ENCODE data around the gene H3-3A. TPM values are rescaled to one million over a fixed set of nuclear protein-coding genes. Genes with fewer than 3 reads are reported as not detected.
A peak's percentile ranks its signal among the peaks of the same experiment; 100 is the strongest.

H3-3A gene
- total and polyA plus RNA-seq, 10 donors, result 362 to 1,089 (median 575) TPM

GRCh38 chr1:226076378-226076777 is 13.9 kb downstream of the H3-3A start:
- no peak for DNase-seq
- Histone ChIP-seq H3K36me3 (peaks cover 2 to 45% (median 30%) of the 10 kb centered on the region in 6 donors), H3K4me3 (no peak overlapping the region), H3K27ac (no peak overlapping the region), H3K4me1 (peaks cover 0 to 20% (median 0%) of the 10 kb centered on the region in 6 donors), H3K27me3 (replicated peaks in 1 of 7) (no peaks in the 10 kb centered on the region), H3K9me3 (no peaks in the 10 kb centered on the region)
- intact Hi-C loops (cut with DNase I; ENCODE audit: low total_unique reads), result no loop called here
- 90 to 96% (median 93%) methylated on average over 6 of the region's 6 CpGs for whole genome bisulfite sequencing, 5 donors
- no peak for TF ChIP-seq POLR2A (IDR thresholded peaks at IDR 0.05)
- peak in 1 of 3 donors; percentile 11 for TF ChIP-seq POLR2AphosphoS5 (IDR thresholded peaks at IDR 0.05)

DNA sequence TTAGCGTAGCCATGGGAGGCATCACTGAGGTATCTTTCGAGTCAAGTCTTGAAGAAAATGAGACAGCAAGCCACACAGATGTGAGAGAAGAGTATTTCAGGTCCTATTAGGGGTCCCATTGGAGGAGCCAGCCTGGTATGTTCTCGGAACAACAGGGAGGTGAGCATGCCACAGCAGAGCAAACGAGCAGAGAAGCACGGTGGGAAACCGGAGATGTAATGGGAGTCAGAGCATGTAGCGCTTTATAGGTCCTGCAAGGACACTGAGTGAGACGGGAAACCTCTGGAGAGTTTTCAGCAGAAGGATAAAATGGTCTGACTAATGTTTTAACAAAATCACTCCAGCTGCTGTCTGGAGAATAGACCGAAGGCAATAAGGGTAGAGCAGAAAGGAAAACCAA is 15.9 kb downstream of the H3-3A start:
- no peak overlapping the region for H3K27ac ChIP-seq
- DNase-seq, result no peak
- intact Hi-C loops (cut with DNase I; ENCODE audit: low total_unique reads), result no loop called here
- TF ChIP-seq POLR2AphosphoS5 (IDR thresholded peaks at IDR 0.05), result no peak
- no peak for TF ChIP-seq POLR2A (IDR thresholded peaks at IDR 0.05)
- TF ChIP-seq, protein P1, sequence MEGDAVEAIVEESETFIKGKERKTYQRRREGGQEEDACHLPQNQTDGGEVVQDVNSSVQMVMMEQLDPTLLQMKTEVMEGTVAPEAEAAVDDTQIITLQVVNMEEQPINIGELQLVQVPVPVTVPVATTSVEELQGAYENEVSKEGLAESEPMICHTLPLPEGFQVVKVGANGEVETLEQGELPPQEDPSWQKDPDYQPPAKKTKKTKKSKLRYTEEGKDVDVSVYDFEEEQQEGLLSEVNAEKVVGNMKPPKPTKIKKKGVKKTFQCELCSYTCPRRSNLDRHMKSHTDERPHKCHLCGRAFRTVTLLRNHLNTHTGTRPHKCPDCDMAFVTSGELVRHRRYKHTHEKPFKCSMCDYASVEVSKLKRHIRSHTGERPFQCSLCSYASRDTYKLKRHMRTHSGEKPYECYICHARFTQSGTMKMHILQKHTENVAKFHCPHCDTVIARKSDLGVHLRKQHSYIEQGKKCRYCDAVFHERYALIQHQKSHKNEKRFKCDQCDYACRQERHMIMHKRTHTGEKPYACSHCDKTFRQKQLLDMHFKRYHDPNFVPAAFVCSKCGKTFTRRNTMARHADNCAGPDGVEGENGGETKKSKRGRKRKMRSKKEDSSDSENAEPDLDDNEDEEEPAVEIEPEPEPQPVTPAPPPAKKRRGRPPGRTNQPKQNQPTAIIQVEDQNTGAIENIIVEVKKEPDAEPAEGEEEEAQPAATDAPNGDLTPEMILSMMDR (IDR thresholded peaks at IDR 0.05 in 8 of 11, conservative IDR thresholded peaks at IDR 0.05 in 3 of 11), result no peak
- H3K36me3 ChIP-seq, result peaks cover 0 to 27% (median 14%) of the 10 kb centered on the region in 6 donors
- no peaks in the 10 kb centered on the region for H3K9me3 ChIP-seq
- 83 to 90% (median 86%) methylated on average over 9 of the region's 9 CpGs for WGBS, 5 donors
- H3K27me3 ChIP-seq (replicated peaks in 1 of 7), result no peaks in the 10 kb centered on the region
- peaks cover 5 to 17% (median 9%) of the 10 kb centered on the region in 6 donors for H3K4me1 ChIP-seq
- H3K4me3 ChIP-seq, result no peak overlapping the region

GRCh38 chr1:226082587-226082917 is 20.0 kb downstream of the H3-3A start:
- Histone ChIP-seq H3K27ac (peak overlapping the region in 5 of 8 donors; percentile 59 to 80 (median 74)), H3K4me3 (peak overlapping the region in 7 of 8 donors; percentile 54 to 85 (median 69)), H3K36me3 (no peaks in the 10 kb centered on the region), H3K4me1 (peaks cover 5 to 30% (median 19%) of the 10 kb centered on the region in 6 donors), H3K9me3 (no peaks in the 10 kb centered on the region), H3K27me3 (replicated peaks in 1 of 7) (peaks cover 0 to 5% (median 0%) of the 10 kb centered on the region in 7 donors)
- WGBS, 5 donors, result 62 to 81% (median 78%) methylated on average over 7 of the region's 7 CpGs
- DNase-seq, result no peak
- intact Hi-C loops (cut with DNase I; ENCODE audit: low total_unique reads), result no loop called here
- TF ChIP-seq, protein P1 (IDR thresholded peaks at IDR 0.05 in 8 of 11, conservative IDR thresholded peaks at IDR 0.05 in 3 of 11), result no peak
- no peak for TF ChIP-seq POLR2A (IDR thresholded peaks at IDR 0.05)
- no peak for TF ChIP-seq POLR2AphosphoS5 (IDR thresholded peaks at IDR 0.05)

DNA sequence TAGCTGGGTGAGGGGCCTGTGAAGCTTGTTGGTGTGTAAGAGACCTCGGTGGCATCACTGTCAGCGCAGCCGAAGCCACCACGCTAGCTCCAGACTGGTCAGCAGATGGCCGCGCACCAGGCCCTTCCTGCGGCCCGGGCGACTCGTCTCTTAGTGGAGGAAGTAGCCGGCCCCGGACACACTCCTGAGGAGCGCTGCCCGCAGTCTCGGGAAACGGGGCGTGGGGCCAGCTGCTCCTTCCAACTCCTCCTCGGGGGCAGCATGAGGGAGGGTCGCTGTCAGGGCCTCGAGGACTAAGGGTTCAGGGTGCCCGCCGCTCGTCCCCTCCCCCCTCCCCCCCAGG is 20.4 kb downstream of the H3-3A start:
- Histone ChIP-seq H3K27ac (peak overlapping the region; percentile 57 to 80 (median 71)), H3K9me3 (no peaks in the 10 kb centered on the region), H3K36me3 (no peaks in the 10 kb centered on the region), H3K4me3 (peak overlapping the region; percentile 54 to 85 (median 67)), H3K4me1 (peaks cover 5 to 30% (median 19%) of the 10 kb centered on the region in 6 donors), H3K27me3 (replicated peaks in 1 of 7) (peaks cover 0 to 5% (median 0%) of the 10 kb centered on the region in 7 donors)
- TF ChIP-seq POLR2AphosphoS5 (IDR thresholded peaks at IDR 0.05) (no peak), POLR2A (IDR thresholded peaks at IDR 0.05) (no peak)
- TF ChIP-seq, protein P1 (IDR thresholded peaks at IDR 0.05 in 8 of 11, conservative IDR thresholded peaks at IDR 0.05 in 3 of 11), result no peak
- intact Hi-C loops (cut with DNase I; ENCODE audit: low total_unique reads), result no loop called here
- DNase-seq, result peak; percentile 91
- 0 to 4% (median 2%) methylated on average over 12 to 23 of the region's 23 CpGs for WGBS, 5 donors

Measured in spleen (tissue), 11 donors.